Testis (tissue), 2 donors: ENCODE data around the gene RALGPS2.

ENCODE experiments used
- CTCF ChIP-seq, 3 experiments: fragments of 450-650 bp in 2 of 3; fragments of 200-600 bp in 1 of 3; sonication (generic) in 1 of 3; IDR thresholded peaks; one replicate each; pipeline ENCODE4 v1.5.1; 2016 to 2019; ENCODE audit warnings: antibody characterized with exemption in 3 of 3, mild to moderate bottlenecking in 2 of 3, moderate library complexity in 1 of 3
- POLR2A ChIP-seq: fragments of 450-650 bp; IDR thresholded peaks from one replicate; pipeline ENCODE4 v1.6.1; 2017; ENCODE audit warnings: antibody characterized with exemption, mild to moderate bottlenecking, moderate library complexity

GRCh38 chr1:178918955-178919354 is 193.9 kb downstream of the RALGPS2 start:
- TF ChIP-seq CTCF (IDR thresholded peaks at IDR 0.05): no peak
- no peak for TF ChIP-seq POLR2A
